Activated naive CD8-positive, alpha-beta T cell treated with anti-CD3 and anti-CD28 coated beads, Interleukin-2, amount 10 ng/mL, durations not matched to agents 7 days and 5 days (primary cell): ENCODE measurements around the gene SIN3B. TPM values are rescaled to one million over a fixed set of nuclear protein-coding genes. Genes with fewer than 3 reads are reported as not detected.

Experiments
- ATAC-seq: fragments of 150-1000 bp; cut with Tn5 transposase; one replicate; pipeline ENCODE4 v1.10.0; 2021; ENCODE audit warnings: low read depth, moderate library complexity
- POLR2A ChIA-PET: fragments of 350-600 bp; sonication (Branson Sonifier 250); formaldehyde crosslinking; loops from one replicate; lab custom pipeline; 2021; ENCODE audit warnings: antibody characterized with exemption; lab: Charles Lee
- DNase-seq: peaks from one replicate; pipeline ENCODE4 v3.0.0; 2021
- H3K27ac Mint-ChIP-seq: one replicate; pipeline ENCODE4 v1.8.0; 2022; ENCODE audit warnings: mild to moderate bottlenecking, mixed read lengths
- H3K27me3 Mint-ChIP-seq: one replicate; pipeline ENCODE4 v1.8.0; 2022; ENCODE audit warnings: mild to moderate bottlenecking, moderate library complexity, mixed read lengths
- H3K36me3 Mint-ChIP-seq: one replicate; pipeline ENCODE4 v1.8.0; 2021; ENCODE audit warnings: mild to moderate bottlenecking, mixed read lengths
- H3K4me1 Mint-ChIP-seq: one replicate; pipeline ENCODE4 v1.8.0; 2021; ENCODE audit warnings: mixed read lengths
- H3K4me3 Mint-ChIP-seq: one replicate; pipeline ENCODE4 v1.8.0; 2022; ENCODE audit warnings: mild to moderate bottlenecking, moderate library complexity, mixed read lengths
- H3K9me3 Mint-ChIP-seq: one replicate; pipeline ENCODE4 v1.8.0; 2021; ENCODE audit warnings: mixed read lengths
- total RNA-seq, 2 experiments: library from RNA; stranded (reverse); gene quantifications; one replicate each; pipeline ENCODE4 v1.2.3, GENCODE V29; 2021

SIN3B gene
- total RNA-seq, 2 experiments from 2014 or later: 49.3 to 50.3 TPM

GRCh38 chr19:16836115-16837034, 7.2 kb downstream of the SIN3B start:
- ATAC-seq (peak; percentile 42), DNase-seq (no peak)
- H3K36me3 Mint-ChIP-seq: peaks cover 14% of the 10 kb centered on the region
- POLR2A ChIA-PET: no interaction called here
- H3K27ac Mint-ChIP-seq: no peak overlapping the region
- no peaks in the 10 kb centered on the region for H3K9me3 Mint-ChIP-seq
- H3K4me1 Mint-ChIP-seq: peaks cover 1% of the 10 kb centered on the region
- no peak overlapping the region for H3K4me3 Mint-ChIP-seq
- no peaks in the 10 kb centered on the region for H3K27me3 Mint-ChIP-seq

GRCh38 chr19:16837035-16837362, 7.8 kb downstream of the SIN3B start:
- no peak overlapping the region for H3K27ac Mint-ChIP-seq

GRCh38 chr19:16841391-16841926, 12.3 kb downstream of the SIN3B start:
- no peak overlapping the region for H3K27ac Mint-ChIP-seq
- ATAC-seq: no peak
- H3K4me3 Mint-ChIP-seq: no peak overlapping the region
- peaks cover 5% of the 10 kb centered on the region for H3K36me3 Mint-ChIP-seq
- H3K27me3 Mint-ChIP-seq: no peaks in the 10 kb centered on the region
- H3K4me1 Mint-ChIP-seq: no peaks in the 10 kb centered on the region
- no peaks in the 10 kb centered on the region for H3K9me3 Mint-ChIP-seq
- POLR2A ChIA-PET: interaction anchor here (0.7 kb wide), 1 partner anchor 57 kb away, joined by 3 read pairs; no protein-coding TSS in a partner anchor
- DNase-seq: no peak

More at GRCh38 chr19:16837035-16837362, 7.8 kb downstream of the SIN3B start:
- H3K36me3 Mint-ChIP-seq: peaks cover 12% of the 10 kb centered on the region
- POLR2A ChIA-PET: no interaction called here
- DNase-seq (no peak), ATAC-seq (no peak)
- no peaks in the 10 kb centered on the region for H3K9me3 Mint-ChIP-seq
- no peaks in the 10 kb centered on the region for H3K27me3 Mint-ChIP-seq
- H3K4me1 Mint-ChIP-seq: no peaks in the 10 kb centered on the region
- no peak overlapping the region for H3K4me3 Mint-ChIP-seq

GRCh38 chr19:16846901-16847300, 17.7 kb downstream of the SIN3B start:
- Mint-ChIP-seq H3K4me1 (no peaks in the 10 kb centered on the region), H3K27ac (no peak overlapping the region), H3K27me3 (no peaks in the 10 kb centered on the region), H3K4me3 (no peak overlapping the region), H3K36me3 (peaks cover 11% of the 10 kb centered on the region), H3K9me3 (no peaks in the 10 kb centered on the region)
- no peak for ATAC-seq
- no peak for DNase-seq
- POLR2A ChIA-PET: no interaction called here

DNA sequence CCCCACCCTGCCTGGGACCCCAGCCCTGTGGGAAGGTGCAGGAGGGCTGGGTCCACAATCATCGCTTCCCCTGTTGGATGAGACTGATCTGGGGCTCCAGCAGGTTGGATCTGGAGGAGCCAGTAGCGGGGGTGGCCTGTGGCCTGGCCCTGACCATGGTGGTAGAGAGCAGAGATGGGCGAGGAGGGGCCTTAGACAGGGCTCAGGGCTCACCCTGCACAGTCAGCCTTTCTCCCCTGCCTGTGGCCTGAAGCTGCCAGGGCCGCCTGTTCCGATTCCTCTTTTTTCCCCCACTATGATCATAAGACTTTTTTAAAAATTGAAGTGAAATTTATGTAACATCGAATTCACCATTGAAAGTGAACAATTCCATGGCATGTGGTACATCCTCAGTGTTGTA, 18.2 kb downstream of the SIN3B start:
- POLR2A ChIA-PET: no interaction called here
- DNase-seq (no peak), ATAC-seq (no peak)
- Mint-ChIP-seq H3K27me3 (no peaks in the 10 kb centered on the region), H3K4me1 (no peaks in the 10 kb centered on the region), H3K4me3 (no peak overlapping the region), H3K9me3 (no peaks in the 10 kb centered on the region), H3K27ac (no peak overlapping the region), H3K36me3 (peaks cover 13% of the 10 kb centered on the region)

DNA sequence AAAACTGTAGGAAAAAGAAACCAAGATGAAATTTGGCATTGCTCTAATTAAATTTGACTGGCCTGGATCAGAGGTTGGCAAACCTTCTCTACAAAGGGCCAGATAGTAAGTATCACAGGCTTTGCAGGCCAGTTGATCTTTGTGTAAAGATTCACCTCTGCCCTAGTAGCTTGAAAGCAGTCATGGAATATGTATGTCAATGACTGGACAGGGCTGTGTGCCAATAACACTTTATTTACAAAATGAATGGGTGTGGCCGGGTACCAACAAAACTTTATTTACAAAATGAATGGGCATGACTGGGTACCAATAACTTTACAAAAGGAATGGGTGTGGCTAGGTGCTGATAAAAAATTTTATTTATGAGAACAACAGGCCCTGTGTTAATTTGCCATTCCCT, 20.0 kb downstream of the SIN3B start:
- ATAC-seq (no peak), DNase-seq (no peak)
- H3K9me3 Mint-ChIP-seq: no peaks in the 10 kb centered on the region
- H3K27ac Mint-ChIP-seq: no peak overlapping the region
- no peaks in the 10 kb centered on the region for H3K27me3 Mint-ChIP-seq
- H3K4me1 Mint-ChIP-seq: no peaks in the 10 kb centered on the region
- no peak overlapping the region for H3K4me3 Mint-ChIP-seq
- POLR2A ChIA-PET: no interaction called here
- H3K36me3 Mint-ChIP-seq: peaks cover 13% of the 10 kb centered on the region

DNA sequence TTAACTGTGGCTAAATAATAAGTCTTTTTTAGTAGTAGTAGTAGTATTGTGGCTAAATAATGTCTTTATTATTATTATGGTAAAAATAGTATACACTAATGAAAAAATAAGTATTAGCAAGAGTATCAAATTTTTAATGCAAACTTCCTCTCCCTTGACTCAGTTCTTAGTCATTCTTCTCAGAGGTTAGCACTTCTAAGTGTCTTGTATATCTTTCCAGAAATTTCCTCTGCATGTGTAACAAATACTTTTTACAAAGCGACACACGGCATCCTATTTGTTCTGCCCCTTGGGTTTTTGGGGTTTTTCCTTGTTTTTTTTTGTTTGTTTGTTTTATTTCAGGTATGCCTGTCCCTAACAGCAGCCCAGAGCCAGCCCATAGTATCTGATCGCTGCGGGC, 20.9 kb downstream of the SIN3B start:
- peaks cover 12% of the 10 kb centered on the region for H3K36me3 Mint-ChIP-seq
- no peaks in the 10 kb centered on the region for H3K27me3 Mint-ChIP-seq
- no peak overlapping the region for H3K4me3 Mint-ChIP-seq
- no peaks in the 10 kb centered on the region for H3K4me1 Mint-ChIP-seq
- no peak overlapping the region for H3K27ac Mint-ChIP-seq
- POLR2A ChIA-PET: no interaction called here
- H3K9me3 Mint-ChIP-seq: no peaks in the 10 kb centered on the region
- DNase-seq: no peak
- no peak for ATAC-seq

- Mint-ChIP-seq H3K27me3 (no peaks in the 10 kb centered on the region), H3K4me3 (no peak overlapping the region), H3K36me3 (peaks cover 12% of the 10 kb centered on the region), H3K27ac (no peak overlapping the region), H3K9me3 (no peaks in the 10 kb centered on the region), H3K4me1 (no peaks in the 10 kb centered on the region)
- POLR2A ChIA-PET: no interaction called here
- ATAC-seq: no peak
- DNase-seq: no peak
Observed at GRCh38 chr19:16851031-16851712, 22.0 kb downstream of the SIN3B start.

DNA sequence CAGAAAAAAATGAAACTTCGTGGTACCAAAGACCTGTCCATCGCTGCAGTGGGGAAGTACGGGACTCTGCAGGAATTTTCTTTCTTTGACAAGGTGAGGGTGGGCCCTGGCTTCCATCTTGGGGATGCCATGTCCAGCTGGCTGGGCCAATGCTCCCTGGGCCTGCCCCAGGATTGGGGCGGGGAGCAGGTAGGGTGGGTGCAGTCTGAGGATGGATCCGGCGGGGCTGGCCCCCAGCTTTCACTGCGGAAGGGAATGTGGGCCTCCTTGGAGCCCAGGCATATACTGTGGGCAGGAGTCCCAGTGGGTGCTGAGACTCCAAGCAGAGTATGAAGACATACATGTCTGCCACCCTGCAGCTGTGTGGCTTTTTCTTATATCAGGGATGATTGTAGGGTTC, 23.9 kb downstream of the SIN3B start:
- H3K9me3 Mint-ChIP-seq: no peaks in the 10 kb centered on the region
- H3K4me1 Mint-ChIP-seq: no peaks in the 10 kb centered on the region
- no peak for ATAC-seq
- H3K4me3 Mint-ChIP-seq: no peak overlapping the region
- no peak overlapping the region for H3K27ac Mint-ChIP-seq
- no peak for DNase-seq
- POLR2A ChIA-PET: no interaction called here
- no peaks in the 10 kb centered on the region for H3K27me3 Mint-ChIP-seq
- H3K36me3 Mint-ChIP-seq: peaks cover 5% of the 10 kb centered on the region

GRCh38 chr19:16856091-16856490, 26.9 kb downstream of the SIN3B start:
- no peaks in the 10 kb centered on the region for H3K27me3 Mint-ChIP-seq
- DNase-seq (no peak), ATAC-seq (no peak)
- no peak overlapping the region for H3K4me3 Mint-ChIP-seq
- POLR2A ChIA-PET: no interaction called here
- H3K27ac Mint-ChIP-seq: no peak overlapping the region
- H3K36me3 Mint-ChIP-seq: peaks cover 2% of the 10 kb centered on the region
- no peaks in the 10 kb centered on the region for H3K9me3 Mint-ChIP-seq
- peaks cover 2% of the 10 kb centered on the region for H3K4me1 Mint-ChIP-seq

DNA sequence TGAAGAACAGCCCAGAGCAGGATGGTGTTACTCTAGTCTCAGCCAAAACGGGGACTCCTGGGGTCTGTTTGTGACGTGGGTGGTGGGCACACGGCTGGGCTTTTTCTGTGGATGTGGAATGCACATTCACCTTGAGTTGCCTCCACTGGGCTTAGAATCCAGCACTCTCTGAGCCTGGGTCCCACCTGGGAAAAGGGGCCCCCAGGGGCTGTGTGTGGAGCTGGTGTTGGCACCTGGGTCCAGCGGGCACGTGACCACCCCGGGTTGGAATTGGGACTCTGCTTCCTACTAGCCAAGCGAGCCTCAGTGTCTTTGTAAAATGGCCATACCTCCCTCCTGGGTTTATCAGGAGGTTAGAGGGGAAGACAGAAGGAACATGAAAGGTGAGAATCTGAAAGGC, 30.4 kb downstream of the SIN3B start:
- no peak overlapping the region for H3K4me3 Mint-ChIP-seq
- no peak overlapping the region for H3K27ac Mint-ChIP-seq
- DNase-seq (no peak), ATAC-seq (no peak)
- POLR2A ChIA-PET: no interaction called here
- H3K27me3 Mint-ChIP-seq: no peaks in the 10 kb centered on the region
- peaks cover 3% of the 10 kb centered on the region for H3K36me3 Mint-ChIP-seq
- no peaks in the 10 kb centered on the region for H3K9me3 Mint-ChIP-seq
- peaks cover 2% of the 10 kb centered on the region for H3K4me1 Mint-ChIP-seq

GRCh38 chr19:16860118-16860517, 30.9 kb downstream of the SIN3B start:
- POLR2A ChIA-PET: no interaction called here
- Mint-ChIP-seq H3K27me3 (no peaks in the 10 kb centered on the region), H3K36me3 (peaks cover 3% of the 10 kb centered on the region), H3K27ac (no peak overlapping the region), H3K4me3 (no peak overlapping the region), H3K4me1 (peaks cover 2% of the 10 kb centered on the region), H3K9me3 (no peaks in the 10 kb centered on the region)
- DNase-seq: no peak
- ATAC-seq: no peak

DNA sequence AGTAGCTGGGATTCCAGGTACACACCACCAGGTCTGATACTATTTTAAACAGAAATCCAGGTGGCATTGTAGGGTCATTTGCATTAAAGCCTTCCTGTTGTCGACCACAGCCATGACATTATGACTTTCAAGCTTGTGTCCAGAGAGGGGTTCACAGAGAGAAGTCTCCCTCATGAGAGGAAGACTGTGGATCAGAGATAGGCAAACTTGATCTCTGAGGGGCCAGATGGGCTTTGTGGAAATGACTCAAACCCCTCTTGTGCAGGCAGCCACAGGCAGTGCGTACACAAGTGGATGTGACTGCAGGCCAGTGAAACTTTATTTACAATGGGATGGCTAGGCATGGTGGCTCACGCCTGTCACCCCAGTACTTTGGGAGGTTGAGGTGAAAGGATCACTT, 31.8 kb downstream of the SIN3B start:
- no peak overlapping the region for H3K4me3 Mint-ChIP-seq
- H3K9me3 Mint-ChIP-seq: no peaks in the 10 kb centered on the region
- peaks cover 3% of the 10 kb centered on the region for H3K36me3 Mint-ChIP-seq
- H3K27ac Mint-ChIP-seq: no peak overlapping the region
- no peak for DNase-seq
- POLR2A ChIA-PET: no interaction called here
- no peak for ATAC-seq
- H3K27me3 Mint-ChIP-seq: no peaks in the 10 kb centered on the region
- H3K4me1 Mint-ChIP-seq: peaks cover 2% of the 10 kb centered on the region

- no peak for ATAC-seq
- peaks cover 3% of the 10 kb centered on the region for H3K36me3 Mint-ChIP-seq
- H3K27ac Mint-ChIP-seq: no peak overlapping the region
- no peak overlapping the region for H3K4me3 Mint-ChIP-seq
- DNase-seq: no peak
- no peaks in the 10 kb centered on the region for H3K27me3 Mint-ChIP-seq
- H3K4me1 Mint-ChIP-seq: peaks cover 2% of the 10 kb centered on the region
- no peaks in the 10 kb centered on the region for H3K9me3 Mint-ChIP-seq
- POLR2A ChIA-PET: no interaction called here
Observed at GRCh38 chr19:16861834-16862233, 32.6 kb downstream of the SIN3B start.
